Endothelial cell of umbilical vein (primary cell): ENCODE measurements around the gene MGP. TPM values are rescaled to one million over a fixed set of nuclear protein-coding genes. Genes with fewer than 3 reads are reported as not detected.

ENCODE experiments used
- BruUV-seq: library from RNA; stranded (reverse); fragments of 400-500 nt; replicated peaks from 2 replicates; lab custom pipeline; 2021; lab: Mats Ljungman, UMichigan
- CTCF ChIA-PET: fragments of 300-600, 350-600 bp; sonication (Branson Sonifier 250); formaldehyde crosslinking; loops from one replicate; lab custom pipeline; 2021; ENCODE audit warnings: antibody characterized with exemption, inconsistent platforms; lab: Charles Lee
- POLR2A ChIA-PET: fragments of 300-600, 350-600 bp; sonication (Branson Sonifier 250); formaldehyde crosslinking; loops from one replicate; lab custom pipeline; 2021; ENCODE audit warnings: antibody characterized with exemption, inconsistent platforms; lab: Charles Lee
- DNase-seq: peaks from one replicate; pipeline ENCODE4 v3.0.0-alpha.2; 2011; ENCODE audit warnings: low read depth, low spot score
- FAIRE-seq: peaks from 2 replicates; lab custom pipeline; 2011; peaks lifted over from hg19 to GRCh38; lab: Jason Lieb, UNC
- H2AFZ ChIP-seq: 2 replicates; pipeline ENCODE4 v1.6.0; 2012; ENCODE audit warnings: low read depth, low read length, control low read depth, inconsistent platforms
- H3K27ac ChIP-seq: 2 replicates; pipeline ENCODE4 v1.5.1; 2011; ENCODE audit warnings: low read depth, mild to moderate bottlenecking, control low read depth, low read length, moderate library complexity; ENCODE audit not compliant: insufficient read depth
- H3K27me3 ChIP-seq, 2 experiments: 2 replicates each; pipeline versions ENCODE4 v1.6.0 to v1.6.1; 2011; ENCODE audit warnings: low read length in 2 of 2, mixed read lengths in 1 of 2; ENCODE audit not compliant: control insufficient read depth in 2 of 2, insufficient read depth in 2 of 2
- H3K36me3 ChIP-seq, 2 experiments: 2 replicates in 1 of 2; 3 replicates in 1 of 2; pipeline ENCODE4 v1.5.1; 2011; ENCODE audit warnings: low read length in 2 of 2, mild to moderate bottlenecking in 1 of 2, moderate library complexity in 1 of 2; ENCODE audit not compliant: control insufficient read depth in 2 of 2, insufficient read depth in 2 of 2; ENCODE audit errors: extremely low read depth in 1 of 2
- H3K4me1 ChIP-seq: 3 replicates; pipeline ENCODE4 v1.5.1; 2011; ENCODE audit warnings: mild to moderate bottlenecking, low read length; ENCODE audit not compliant: control insufficient read depth, insufficient read depth; ENCODE audit errors: extremely low read depth
- H3K4me2 ChIP-seq: 2 replicates; pipeline ENCODE4 v1.6.1; 2011; ENCODE audit warnings: low read length, control low read depth, mixed read lengths; ENCODE audit not compliant: insufficient read depth
- H3K4me3 ChIP-seq, 3 experiments: fragments of 200-600 bp in 1 of 3; sonication (generic), shearing (Covaris generic) in 1 of 3; replicated peaks in 1 of 3; 2 replicates each; pipeline ENCODE4 v1.5.1; 2011 to 2016; ENCODE audit warnings: control low read depth in 3 of 3, low read length in 3 of 3, mild to moderate bottlenecking in 2 of 3, inconsistent platforms in 1 of 3, low read depth in 1 of 3, moderate library complexity in 1 of 3; ENCODE audit not compliant: insufficient read depth in 1 of 3
- H3K79me2 ChIP-seq: 2 replicates; pipeline ENCODE4 v1.6.0; 2012; ENCODE audit warnings: low read length, inconsistent platforms; ENCODE audit not compliant: control insufficient read depth, insufficient read depth
- H3K9ac ChIP-seq: replicated peaks from 2 replicates; pipeline ENCODE3; 2011; ENCODE audit warnings: low read length, control low read depth; ENCODE audit not compliant: insufficient read depth; ENCODE audit errors: extremely low read depth
- H3K9me1 ChIP-seq: replicated peaks from 3 replicates; pipeline ENCODE4 v1.6.0; 2011; ENCODE audit warnings: mild to moderate bottlenecking, low read length; ENCODE audit not compliant: control insufficient read depth, insufficient read depth; ENCODE audit errors: extremely low read depth
- H3K9me3 ChIP-seq: replicated peaks from 2 replicates; pipeline ENCODE4 v1.5.1; 2012; ENCODE audit warnings: low read length, inconsistent platforms; ENCODE audit not compliant: control insufficient read depth, insufficient read depth
- H4K20me1 ChIP-seq: replicated peaks from 2 replicates; pipeline ENCODE3; 2011; ENCODE audit warnings: mild to moderate bottlenecking, low read length; ENCODE audit not compliant: control insufficient read depth, insufficient read depth; ENCODE audit errors: extremely low read depth
- EZH2 ChIP-seq: IDR thresholded peaks from 2 replicates; pipeline ENCODE4 v1.6.1; 2012; ENCODE audit warnings: borderline replicate concordance, low read depth, mild to moderate bottlenecking, moderate library complexity, low read length, inconsistent platforms; ENCODE audit not compliant: severe bottlenecking
- GATA2 ChIP-seq: IDR thresholded peaks from 2 replicates; pipeline ENCODE4 v1.7.0; 2011; ENCODE audit warnings: low read depth, mild to moderate bottlenecking, moderate library complexity, mixed read lengths, low read length; ENCODE audit not compliant: insufficient read length, insufficient read depth
- JUN ChIP-seq: IDR thresholded peaks from 2 replicates; pipeline ENCODE4 v1.6.1; 2011; ENCODE audit warnings: borderline replicate concordance, low read depth; ENCODE audit not compliant: insufficient read length, insufficient read depth
- POLR2A ChIP-seq: IDR thresholded peaks from 2 replicates; pipeline ENCODE4 v1.6.1; 2012; ENCODE audit warnings: low read depth, mild to moderate bottlenecking, control low read depth, low read length
- dilution Hi-C: fragments of 300-500 bp; cut with MboI; formaldehyde crosslinking; loops from one replicate; pipeline ENCODE4 v1.15.0; 2019; ENCODE audit warnings: low sequenced_read_pairs; ENCODE audit not compliant: extremely low pct_ligation_motif_present
- intact Hi-C: fragments of 100-400 bp; cut with micrococcal nuclease; formaldehyde crosslinking; loops from one replicate; pipeline ENCODE4 v1.10.0; 2022
- polyA plus RNA-seq, 4 experiments: library from polyadenylated mRNA; depleted of rRNA in 3 of 4; stranded (reverse) in 3 of 4; unstranded in 1 of 4; fragments of >200 nt; gene quantifications; 2 replicates each; pipeline versions ENCODE4 v1.2.1 to v1.2.3, GENCODE V29; 2011 to 2012; ENCODE audit warnings: missing spikeins in 1 of 4
- total RNA-seq: library from RNA; stranded (reverse); gene quantifications from 2 replicates; pipeline ENCODE4 v1.2.3, GENCODE V29; 2021

Gene MGP
- total and polyA plus RNA-seq, 2 donors (not counting 3 experiments of a cell fraction or from before 2014, with no cell fraction given): 284 to 479 TPM

DNA sequence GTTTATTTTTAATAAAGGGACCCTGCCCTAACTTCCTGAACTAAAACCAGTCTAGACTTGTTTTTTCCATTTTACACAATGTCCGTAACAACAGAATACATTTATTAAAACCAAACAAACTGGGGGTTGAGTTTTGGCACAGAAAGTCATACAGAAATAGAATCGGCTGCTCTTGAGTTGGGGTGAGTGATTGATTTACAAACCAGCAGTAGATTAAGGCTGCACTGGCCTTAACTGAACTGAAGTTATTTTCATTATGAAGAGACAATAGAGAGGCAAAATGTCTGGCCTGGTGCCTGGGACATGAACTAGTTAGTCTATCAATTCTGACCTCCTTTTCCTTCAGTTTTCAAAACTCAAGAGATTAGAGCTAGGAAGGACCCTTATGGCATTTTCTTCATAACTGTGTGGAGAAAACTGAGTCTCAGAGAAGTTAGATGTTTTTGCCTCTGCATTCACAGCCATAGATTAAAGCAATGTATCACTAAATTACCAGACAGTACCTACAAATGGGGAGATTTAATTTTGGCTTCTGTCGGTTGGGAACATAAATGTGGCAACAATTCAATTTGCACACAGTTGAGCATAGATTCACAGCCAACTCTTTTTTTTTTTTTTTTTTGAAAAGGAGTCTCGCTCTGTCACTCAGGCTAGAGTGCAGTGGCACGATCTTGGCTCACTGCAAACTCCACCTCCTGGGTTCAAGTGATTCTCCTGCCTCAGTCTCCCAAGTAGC, 19.8 kb upstream of the MGP start:
- Histone ChIP-seq H2AFZ (peak overlapping the region; percentile 68), H4K20me1 (no peaks in the 10 kb centered on the region), H3K4me1 (peaks cover 31% of the 10 kb centered on the region), H3K79me2 (no peaks in the 10 kb centered on the region), H3K9me1 (no peaks in the 10 kb centered on the region), H3K4me2 (peak overlapping the region; percentile 54), H3K36me3 (no peaks in the 10 kb centered on the region), H3K27me3 (no peaks in the 10 kb centered on the region), H3K4me3 (no peak overlapping the region), H3K9me3 (no peaks in the 10 kb centered on the region), H3K9ac (peak overlapping the region; percentile 30), H3K27ac (peak overlapping the region; percentile 77)
- POLR2A ChIA-PET: no interaction called here
- intact Hi-C loops: loop anchor here (1.0 to 5.0 kb wide), 7 partner anchors 20 to 133 kb away; partner anchors contain the start of genes ARHGDIB and MGP
- FAIRE-seq (peak; percentile 78), DNase-seq (peak; percentile 99)
- CTCF ChIA-PET: no interaction called here
- dilution Hi-C loops: no loop called here
- TSS peak; percentile 69 for BruUV-seq
- no peak for TF ChIP-seq POLR2A
- peak; percentile 1 for TF ChIP-seq JUN

DNA sequence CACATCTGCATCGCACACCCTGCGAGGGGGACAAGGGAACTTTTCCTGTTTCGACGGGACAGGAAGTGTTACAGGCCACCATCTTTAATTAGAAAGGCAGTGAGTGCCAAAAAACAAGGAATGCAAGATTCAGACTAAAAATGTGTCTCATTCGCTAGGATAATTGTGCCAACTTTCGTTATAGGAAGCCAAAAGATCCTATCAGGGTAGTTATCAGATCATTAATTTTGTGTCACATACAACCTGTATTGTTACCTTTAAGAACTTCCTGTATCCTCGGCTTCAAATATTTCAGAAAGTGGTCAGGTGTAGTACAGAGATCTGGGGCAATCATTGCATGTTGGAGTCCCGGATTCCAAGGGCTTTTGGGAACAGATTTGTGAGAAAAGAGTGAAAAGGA, 19.2 kb upstream of the MGP start:
- Histone ChIP-seq H2AFZ (peak overlapping the region; percentile 68), H4K20me1 (no peaks in the 10 kb centered on the region), H3K79me2 (no peaks in the 10 kb centered on the region), H3K4me2 (peak overlapping the region; percentile 54), H3K9me3 (no peaks in the 10 kb centered on the region), H3K27ac (peak overlapping the region; percentile 77), H3K27me3 (no peaks in the 10 kb centered on the region), H3K4me1 (peaks cover 25% of the 10 kb centered on the region), H3K4me3 (no peak overlapping the region), H3K9me1 (no peaks in the 10 kb centered on the region), H3K9ac (peak overlapping the region; percentile 30), H3K36me3 (no peaks in the 10 kb centered on the region)
- TF ChIP-seq GATA2: peak; percentile 26
- TF ChIP-seq EZH2: no peak
- peak; percentile 22 for TF ChIP-seq POLR2A
- peak; percentile 1 for TF ChIP-seq JUN
- no peak for DNase-seq
- CTCF ChIA-PET: interaction anchor here (1.2 kb wide), 1 partner anchor 11 kb away, joined by 3 read pairs; no protein-coding TSS in a partner anchor
- intact Hi-C loops (loop anchor here (1.0 to 5.0 kb wide), 7 partner anchors 20 to 133 kb away; partner anchors contain the start of genes ARHGDIB and MGP), dilution Hi-C loops (no loop called here)
- POLR2A ChIA-PET: no interaction called here
- peak; percentile 35 for FAIRE-seq
- TSS peak; percentile 65 for BruUV-seq
